ENCODE results near the gene PDCD11. TPM values are rescaled to one million over a fixed set of nuclear protein-coding genes. Genes with fewer than 3 reads are reported as not detected.

Gene PDCD11
- total and polyA plus RNA-seq, 8 donors, result 2.3 to 28.0 (median 12.9) TPM

- TF ChIP-seq POLR2AphosphoS5 (IDR thresholded peaks at IDR 0.05) (no peak), POLR2A (IDR thresholded peaks at IDR 0.05) (no peak), EP300 (IDR thresholded peaks at IDR 0.05) (no peak), CTCF (IDR thresholded peaks at IDR 0.05) (no peak)
- Histone ChIP-seq H3K27me3 (no peaks in the 10 kb centered on the region), H3K4me1 (peaks cover 25 to 53% (median 43%) of the 10 kb centered on the region in 4 donors), H3K9me3 (no peaks in the 10 kb centered on the region), H3K27ac (peak overlapping the region; percentile 77 to 90 (median 88)), H3K36me3 (peaks cover 25 to 49% (median 46%) of the 10 kb centered on the region in 4 donors), H3K4me3 (peak overlapping the region; percentile 78 to 96 (median 89))
- WGBS, 5 donors, result 0 to 1% (median 1%) methylated on average over 8 of the region's 8 CpGs
- DNase-seq, result no peak
- intact Hi-C loops (cut with DNase I; ENCODE audit: low total_unique reads), result no loop called here
These were observed 312 bp downstream of the PDCD11 start for GRCh38 chr10:103396789-103397087.

- Histone ChIP-seq H3K4me3 (peak overlapping the region; percentile 78 to 96 (median 89)), H3K36me3 (peaks cover 25 to 49% (median 48%) of the 10 kb centered on the region in 4 donors), H3K27me3 (no peaks in the 10 kb centered on the region), H3K27ac (peak overlapping the region in 1 of 5 donors; percentile 89), H3K9me3 (no peaks in the 10 kb centered on the region), H3K4me1 (peaks cover 25 to 53% (median 43%) of the 10 kb centered on the region in 4 donors)
- WGBS, 5 donors, result 31 to 59% (median 44%) methylated on average over 19 of the region's 19 CpGs
- peak in 1 of 2 donors; percentile 6 for DNase-seq
- no peak for TF ChIP-seq EP300 (IDR thresholded peaks at IDR 0.05)
- TF ChIP-seq POLR2AphosphoS5 (IDR thresholded peaks at IDR 0.05), result no peak
- TF ChIP-seq POLR2A (IDR thresholded peaks at IDR 0.05), result no peak
- TF ChIP-seq CTCF (IDR thresholded peaks at IDR 0.05), result no peak
- intact Hi-C loops (cut with DNase I; ENCODE audit: low total_unique reads), result no loop called here
These were observed 882 bp downstream of the PDCD11 start for GRCh38 chr10:103397191-103397825.

GRCh38 chr10:103413564-103413963 is 17.1 kb downstream of the PDCD11 start:
- no peaks in the 10 kb centered on the region for H3K27me3 ChIP-seq
- H3K4me1 ChIP-seq, result no peaks in the 10 kb centered on the region
- no peak for DNase-seq
- intact Hi-C loops (cut with DNase I; ENCODE audit: low total_unique reads), result no loop called here
- no peak overlapping the region for H3K27ac ChIP-seq
- no peak for TF ChIP-seq CTCF (IDR thresholded peaks at IDR 0.05)
- no peak for TF ChIP-seq EP300 (IDR thresholded peaks at IDR 0.05)
- TF ChIP-seq POLR2A (IDR thresholded peaks at IDR 0.05), result no peak
- TF ChIP-seq POLR2AphosphoS5 (IDR thresholded peaks at IDR 0.05), result no peak
- no peaks in the 10 kb centered on the region for H3K9me3 ChIP-seq
- H3K36me3 ChIP-seq, result peaks cover 64 to 100% (median 100%) of the 10 kb centered on the region in 4 donors
- 86 to 93% (median 92%) methylated on average over 2 of the region's 2 CpGs for WGBS, 5 donors
- H3K4me3 ChIP-seq, result no peak overlapping the region

GRCh38 chr10:103415581-103415980 is 19.2 kb downstream of the PDCD11 start:
- WGBS, 5 donors, result 78 to 83% (median 78%) methylated on average over 8 of the region's 8 CpGs
- H3K27ac ChIP-seq, result no peak overlapping the region
- H3K4me3 ChIP-seq, result no peak overlapping the region
- peaks cover 71 to 100% (median 100%) of the 10 kb centered on the region in 4 donors for H3K36me3 ChIP-seq
- intact Hi-C loops (cut with DNase I; ENCODE audit: low total_unique reads), result loop anchor here (5.0 kb wide), 1 partner anchor 67 kb away; no protein-coding TSS in a partner anchor
- TF ChIP-seq POLR2A (IDR thresholded peaks at IDR 0.05), result no peak
- H3K4me1 ChIP-seq, result no peaks in the 10 kb centered on the region
- no peaks in the 10 kb centered on the region for H3K9me3 ChIP-seq
- H3K27me3 ChIP-seq, result no peaks in the 10 kb centered on the region
- DNase-seq, result no peak

Data from stomach (tissue), 9 donors.